COLO668 (cell line): ENCODE results near the gene C3orf52.
A peak's percentile ranks its signal among the peaks of the same experiment; 100 is the strongest.

ENCODE experiments used
- DNase-seq: peaks from one replicate; lab custom pipeline; 2025; ENCODE audit not compliant: unreplicated experiment; lab: John Stamatoyannopoulos, UW

Gene C3orf52

GRCh38 chr3:112134335-112135124, 48.3 kb downstream of the C3orf52 start:
- no peak for DNase-seq

DNA sequence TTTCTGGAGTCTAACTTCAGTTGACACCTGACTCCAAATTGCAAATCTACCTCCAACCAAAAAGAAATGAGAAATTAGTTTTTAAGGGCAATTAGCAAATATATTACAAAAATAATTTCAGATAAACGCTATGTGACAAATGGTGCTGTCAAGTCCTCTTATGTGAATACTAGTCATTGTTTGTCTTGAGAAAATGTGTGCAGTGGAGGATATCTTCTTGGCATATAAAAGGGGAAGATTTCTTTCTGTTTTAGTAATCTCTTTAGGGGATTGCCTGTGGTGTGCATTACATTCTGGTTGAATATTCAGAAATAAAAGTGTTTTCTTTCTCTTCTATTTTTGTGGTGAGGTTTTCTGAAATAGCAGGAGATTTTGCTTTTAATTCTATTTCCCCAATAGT, 49.9 kb downstream of the C3orf52 start:
- no peak for DNase-seq

GRCh38 chr3:112136959-112137693, 50.9 kb downstream of the C3orf52 start:
- peak; percentile 10 for DNase-seq

DNA sequence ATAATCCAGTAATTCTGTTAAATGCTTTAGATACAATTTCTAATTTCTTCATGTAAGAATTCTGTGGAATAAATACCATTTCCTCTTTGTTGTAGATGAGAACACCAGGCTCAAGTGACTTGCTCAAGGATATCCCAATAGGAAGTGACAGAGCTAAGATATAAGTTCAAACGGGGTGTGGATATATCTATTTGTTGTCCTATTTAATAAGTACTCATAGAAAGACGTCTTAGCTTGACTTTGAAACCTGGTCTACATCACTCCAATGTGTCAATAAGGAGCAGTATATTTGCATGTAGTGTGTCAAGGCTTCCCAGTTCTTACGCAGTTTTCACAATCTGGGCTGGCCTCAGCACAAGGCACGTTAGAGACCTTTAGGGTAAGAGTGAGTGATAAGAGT, 51.6 kb downstream of the C3orf52 start:
- no peak for DNase-seq

- no peak for DNase-seq
These were observed 52.2 kb downstream of the C3orf52 start for GRCh38 chr3:112138219-112138969.

DNA sequence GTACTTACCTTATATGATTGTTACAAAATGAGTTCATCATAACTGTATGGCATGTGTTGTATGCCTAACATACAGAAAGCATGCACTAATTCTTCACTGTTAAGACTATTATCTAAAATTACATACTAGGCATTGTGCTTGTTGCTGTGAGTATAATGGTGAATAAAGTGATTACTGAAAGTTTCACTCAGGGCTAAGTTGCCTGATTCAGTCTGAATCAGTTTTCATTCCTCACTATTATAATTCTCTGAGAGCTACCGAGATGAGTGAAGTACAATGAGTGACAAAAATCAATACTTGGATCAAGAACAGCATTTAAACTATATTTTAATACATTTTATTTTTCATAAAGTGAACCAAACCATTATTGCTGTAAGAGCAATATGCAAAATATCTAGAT, 54.4 kb downstream of the C3orf52 start:
- DNase-seq = no peak

DNA sequence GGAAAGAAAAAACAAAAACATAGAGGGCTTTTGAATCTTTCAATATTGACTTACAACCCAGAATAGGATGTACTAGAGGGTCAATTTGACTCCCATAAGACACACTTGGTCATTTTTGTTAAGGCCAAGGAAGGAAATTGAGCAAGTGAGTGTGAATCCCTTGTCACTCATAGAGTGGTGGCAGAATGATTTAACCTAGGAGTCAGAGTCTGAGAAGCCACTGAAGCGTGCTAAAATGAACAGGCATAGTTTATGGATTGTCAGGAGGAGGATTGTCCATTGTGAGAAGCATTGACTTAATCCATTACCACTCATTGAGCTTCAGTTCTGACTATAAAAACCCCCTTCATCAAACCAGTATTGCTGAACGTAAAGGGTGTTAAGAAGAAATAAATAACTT, 55.1 kb downstream of the C3orf52 start:
- DNase-seq = no peak

- DNase-seq = no peak
These were observed 57.1 kb downstream of the C3orf52 start for GRCh38 chr3:112143251-112143650.

DNA sequence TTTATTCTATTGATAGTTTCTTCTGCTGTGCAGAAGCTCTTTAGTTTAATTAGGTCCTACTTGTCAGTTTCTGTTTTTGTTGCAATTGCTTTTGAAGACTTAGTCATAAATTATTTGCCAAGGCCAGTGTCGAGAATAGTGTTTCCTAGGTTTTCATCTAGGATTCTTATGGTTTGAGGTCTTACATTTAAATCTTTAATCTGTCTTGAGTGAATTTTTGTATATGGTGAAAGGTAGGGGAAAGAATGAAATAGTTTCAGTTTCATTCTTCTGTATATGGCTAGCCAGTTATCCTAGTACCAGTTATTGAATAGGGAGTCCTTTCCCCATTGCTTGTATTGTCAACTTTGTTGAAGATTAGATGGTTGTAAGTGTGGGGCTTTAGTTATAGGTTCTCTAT, 57.5 kb downstream of the C3orf52 start:
- no peak for DNase-seq

DNA sequence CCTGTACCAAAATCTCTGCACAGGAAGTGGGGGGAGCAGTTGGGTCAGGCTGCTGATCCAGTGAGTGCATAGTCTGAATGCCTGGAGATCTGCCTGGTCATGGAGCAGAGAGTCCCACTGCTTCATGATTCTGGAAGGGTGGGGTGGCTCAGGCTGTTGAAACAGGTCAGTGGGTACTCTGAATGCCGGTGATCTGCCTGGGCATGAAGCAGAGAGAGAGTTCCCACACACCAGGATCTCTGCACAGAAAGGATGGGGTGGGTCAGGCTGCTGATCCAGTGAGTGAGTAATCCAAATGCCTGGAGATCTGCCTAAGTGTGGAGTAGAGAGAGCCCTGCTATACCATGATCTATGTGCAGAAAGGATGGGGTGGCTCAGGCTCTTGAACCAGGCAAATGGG, 62.9 kb downstream of the C3orf52 start:
- DNase-seq = no peak

DNA sequence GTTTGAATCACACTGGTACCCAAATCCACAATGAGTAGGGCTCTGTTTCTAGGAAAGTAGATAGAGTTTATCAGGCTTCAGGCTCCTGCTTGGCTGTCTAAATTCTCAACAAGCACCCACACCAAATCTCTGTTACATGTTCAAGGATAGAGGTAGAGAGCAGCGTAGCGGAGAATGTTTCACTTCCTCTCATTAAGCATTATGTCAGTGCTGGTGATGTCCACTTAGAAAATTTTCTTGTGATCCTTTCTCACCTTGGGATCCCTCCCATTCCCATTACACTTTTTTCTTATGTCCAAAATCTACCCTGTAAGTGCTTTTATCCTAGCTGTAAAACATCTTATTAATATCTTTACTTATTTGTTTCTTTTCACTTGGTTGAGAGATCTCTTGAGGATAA, 81.6 kb downstream of the C3orf52 start:
- no peak for DNase-seq
